ENCODE measurements around the gene TRMT6.

The TRMT6 gene

GRCh38 chr20:5967469-5967868, 17.1 kb upstream of the TRMT6 start:
- Histone ChIP-seq H3K27ac (no peak overlapping the region), H3K4me3 (IDR thresholded peaks at IDR 0.05; ENCODE audit: insufficient read depth, low read depth, low read length) (no peak overlapping the region), H3K4me1 (ENCODE audit: low read depth, poor library complexity, severe bottlenecking) (no peaks in the 10 kb centered on the region), H3K4me2 (no peak overlapping the region), H3K9ac (no peak overlapping the region), H4K20me1 (ENCODE audit: insufficient read depth) (no peaks in the 10 kb centered on the region), H3K79me2 (ENCODE audit: insufficient read depth, low read depth) (no peaks in the 10 kb centered on the region), H3K27me3 (ENCODE audit: insufficient read depth, low read depth) (no peaks in the 10 kb centered on the region), H3K36me3 (ENCODE audit: insufficient read depth) (peaks cover 9% of the 10 kb centered on the region), H2AFZ (ENCODE audit: low read depth) (no peak overlapping the region)
- TF ChIP-seq CTCF (conservative IDR thresholded peaks at IDR 0.05; ENCODE audit: low read depth, low read length), result no peak

DNA sequence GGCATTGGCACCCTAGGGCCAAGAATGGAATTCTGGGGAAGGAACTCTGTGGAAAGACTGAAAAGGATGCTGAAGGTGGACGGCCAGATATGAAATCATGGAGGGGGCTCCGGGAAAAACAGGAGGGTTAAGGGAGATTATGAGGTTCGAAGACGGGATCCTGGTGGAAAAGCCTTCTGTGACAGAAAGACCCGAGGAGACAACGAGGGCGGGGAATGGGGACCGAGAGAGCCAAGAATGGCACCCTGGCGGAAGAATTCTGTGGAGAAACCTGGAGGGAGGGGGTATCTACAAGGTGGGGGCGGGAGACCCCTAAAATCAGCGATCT, 426 bp downstream of the TRMT6 start:
- Histone ChIP-seq H3K79me2 (ENCODE audit: insufficient read depth, low read depth) (peaks cover 59% of the 10 kb centered on the region), H3K27me3 (ENCODE audit: insufficient read depth, low read depth) (no peaks in the 10 kb centered on the region), H4K20me1 (ENCODE audit: insufficient read depth) (no peaks in the 10 kb centered on the region), H3K4me1 (ENCODE audit: low read depth, poor library complexity, severe bottlenecking) (peaks cover 16% of the 10 kb centered on the region), H3K36me3 (ENCODE audit: insufficient read depth) (peaks cover 9% of the 10 kb centered on the region; the same call in 1 of the 2 replicates), H3K27ac (no peak overlapping the region), H3K9ac (peak overlapping the region; percentile 76), H3K4me2 (peak overlapping the region; percentile 69), H2AFZ (ENCODE audit: low read depth) (peak overlapping the region; percentile 81), H3K4me3 (IDR thresholded peaks at IDR 0.05; ENCODE audit: insufficient read depth, low read depth, low read length) (no peak overlapping the region)
- no peak for TF ChIP-seq CTCF (conservative IDR thresholded peaks at IDR 0.05; ENCODE audit: low read depth, low read length)

DNA sequence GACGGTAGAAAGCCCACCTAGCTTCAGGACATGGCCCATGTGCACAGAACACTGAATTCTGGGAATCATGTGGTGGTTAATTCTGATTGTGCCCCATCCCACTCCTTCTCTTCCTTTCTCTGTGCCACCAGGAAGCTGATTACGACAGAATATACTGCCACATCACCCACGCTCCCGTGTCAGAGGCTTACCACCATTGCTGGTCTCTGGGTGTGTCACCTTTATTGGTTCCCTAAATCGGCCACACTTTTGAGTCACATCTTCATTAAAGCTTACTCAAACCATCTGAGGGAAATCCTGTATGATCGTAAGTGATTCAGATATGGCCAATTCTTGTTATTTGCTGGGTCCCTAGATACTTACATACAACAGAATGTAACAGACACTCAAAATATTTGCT, 3.1 kb downstream of the TRMT6 start:
- H3K27me3 ChIP-seq (ENCODE audit: insufficient read depth, low read depth), result no peaks in the 10 kb centered on the region
- H3K4me2 ChIP-seq, result no peak overlapping the region
- H3K4me3 ChIP-seq (IDR thresholded peaks at IDR 0.05; ENCODE audit: insufficient read depth, low read depth, low read length), result no peak overlapping the region
- peaks cover 14% of the 10 kb centered on the region; the same call in 1 of the 2 replicates for H3K36me3 ChIP-seq (ENCODE audit: insufficient read depth)
- H2AFZ ChIP-seq (ENCODE audit: low read depth), result no peak overlapping the region
- no peaks in the 10 kb centered on the region for H4K20me1 ChIP-seq (ENCODE audit: insufficient read depth)
- no peak for TF ChIP-seq CTCF (conservative IDR thresholded peaks at IDR 0.05; ENCODE audit: low read depth, low read length)
- peaks cover 55% of the 10 kb centered on the region for H3K79me2 ChIP-seq (ENCODE audit: insufficient read depth, low read depth)
- H3K27ac ChIP-seq, result no peak overlapping the region
- peaks cover 16% of the 10 kb centered on the region for H3K4me1 ChIP-seq (ENCODE audit: low read depth, poor library complexity, severe bottlenecking)
- no peak overlapping the region for H3K9ac ChIP-seq

DNA sequence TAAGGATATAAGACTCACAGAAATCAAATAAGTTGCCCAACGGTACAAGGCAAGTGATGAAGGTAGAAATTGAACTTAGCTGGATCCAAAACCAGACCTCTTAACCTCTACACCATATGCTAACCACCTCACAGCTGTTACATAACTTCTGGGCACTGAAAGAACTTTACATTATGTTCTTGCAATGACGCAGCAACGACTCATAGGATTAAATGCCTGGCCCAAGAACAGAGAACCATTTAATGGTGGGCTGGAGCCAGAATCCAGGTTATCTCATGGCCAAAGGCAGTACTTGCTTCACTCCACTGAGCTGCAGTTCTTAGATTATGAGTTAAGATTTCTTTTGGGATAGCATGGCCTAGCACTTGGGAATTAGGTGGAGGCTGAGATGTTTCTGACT, 4.4 kb downstream of the TRMT6 start:
- H3K79me2 ChIP-seq (ENCODE audit: insufficient read depth, low read depth), result peaks cover 42% of the 10 kb centered on the region

More for the DNA sequence above, 4.4 kb downstream of the TRMT6 start:
- no peak overlapping the region for H3K4me2 ChIP-seq
- no peaks in the 10 kb centered on the region for H4K20me1 ChIP-seq (ENCODE audit: insufficient read depth)
- no peak overlapping the region for H3K27ac ChIP-seq
- H3K4me3 ChIP-seq (IDR thresholded peaks at IDR 0.05; ENCODE audit: insufficient read depth, low read depth, low read length), result no peak overlapping the region
- H3K4me1 ChIP-seq (ENCODE audit: low read depth, poor library complexity, severe bottlenecking), result peaks cover 8% of the 10 kb centered on the region
- H3K36me3 ChIP-seq (ENCODE audit: insufficient read depth), result peaks cover 14% of the 10 kb centered on the region; the same call in 1 of the 2 replicates
- no peak for TF ChIP-seq CTCF (conservative IDR thresholded peaks at IDR 0.05; ENCODE audit: low read depth, low read length)
- no peak overlapping the region for H2AFZ ChIP-seq (ENCODE audit: low read depth)
- H3K27me3 ChIP-seq (ENCODE audit: insufficient read depth, low read depth), result no peaks in the 10 kb centered on the region
- H3K9ac ChIP-seq, result no peak overlapping the region

Measured in KMS-11 (cell line).